Esophagus (tissue), 2 donors: ENCODE data around the gene HPGD. TPM values are rescaled to one million over a fixed set of nuclear protein-coding genes. Genes with fewer than 3 reads are reported as not detected.

Experiments used
- H3K27ac ChIP-seq, 2 donors: one replicate each; pipeline ENCODE4 v1.5.1; 2013; ENCODE audit warnings: low read depth in 2 of 2, mild to moderate bottlenecking in 2 of 2, inconsistent platforms in 1 of 2, low read length in 1 of 2, moderate library complexity in 1 of 2
- H3K27me3 ChIP-seq, 2 donors: one replicate each; pipeline ENCODE4 v1.6.1; 2013; ENCODE audit warnings: low read length in 2 of 2, control low read depth in 1 of 2, mild to moderate bottlenecking in 1 of 2; ENCODE audit not compliant: insufficient read depth in 2 of 2, control insufficient read depth in 1 of 2
- H3K36me3 ChIP-seq, 2 donors: one replicate each; pipeline ENCODE4 v1.6.1; 2013; ENCODE audit warnings: low read length in 1 of 2; ENCODE audit not compliant: control insufficient read depth in 2 of 2, insufficient read depth in 2 of 2
- H3K4me1 ChIP-seq, 2 donors: one replicate each; pipeline ENCODE4 v1.6.1; 2013; ENCODE audit warnings: low read length in 1 of 2; ENCODE audit not compliant: control insufficient read depth in 2 of 2, insufficient read depth in 2 of 2
- H3K4me3 ChIP-seq, 2 donors: one replicate each; pipeline ENCODE4 v1.5.1; 2013; ENCODE audit warnings: low read length in 2 of 2, mild to moderate bottlenecking in 2 of 2, low read depth in 1 of 2, moderate library complexity in 1 of 2
- H3K9me3 ChIP-seq, 2 donors: one replicate each; pipeline ENCODE4 v1.6.1; 2013; ENCODE audit warnings: mild to moderate bottlenecking in 2 of 2, low read depth in 1 of 2, low read length in 1 of 2, moderate library complexity in 1 of 2; ENCODE audit not compliant: control insufficient read depth in 2 of 2, insufficient read depth in 1 of 2
- WGBS, 2 donors: extraction: QIAGEN DNeasy Blood & Tissue Kit; methylation state at CpG; one replicate each; pipeline ENCODE4 v1.1.7; 2013; 5-methylcytosine and 5-hydroxymethylcytosine counted together
- polyA plus RNA-seq, 2 donors: library from polyadenylated mRNA; stranded (reverse); fragments of 200-250 nt; gene quantifications; one replicate each; pipeline ENCODE4 v1.2.3, GENCODE V29; 2013
- donor health status: healthy with polysubstance abuse.
- donor health status: Bipolar disorder and iron deficiency.

HPGD gene
- polyA plus RNA-seq, 2 donors, result 60.9 to 164 TPM

- H3K36me3 ChIP-seq, result no peaks in the 10 kb centered on the region
- H3K27me3 ChIP-seq, result no peaks in the 10 kb centered on the region
- H3K27ac ChIP-seq, result no peak overlapping the region
- H3K4me1 ChIP-seq, result no peaks in the 10 kb centered on the region
- no peaks in the 10 kb centered on the region for H3K9me3 ChIP-seq
- 26 to 53% methylated on average over 1 of the region's 1 CpG for WGBS, 2 donors
- H3K4me3 ChIP-seq, result no peak overlapping the region
These were observed 61.6 kb downstream of the HPGD start for GRCh38 chr4:174460684-174461083.

GRCh38 chr4:174457468-174457867 lies 64.8 kb downstream of the HPGD start:
- Histone ChIP-seq H3K27ac (no peak overlapping the region), H3K27me3 (no peaks in the 10 kb centered on the region), H3K4me1 (no peaks in the 10 kb centered on the region), H3K36me3 (no peaks in the 10 kb centered on the region), H3K4me3 (no peak overlapping the region), H3K9me3 (no peaks in the 10 kb centered on the region)
- WGBS, 2 donors, result 28 to 39% methylated on average over 6 of the region's 6 CpGs

GRCh38 chr4:174454815-174455473 lies 67.3 kb downstream of the HPGD start:
- no peaks in the 10 kb centered on the region for H3K4me1 ChIP-seq
- H3K36me3 ChIP-seq, result no peaks in the 10 kb centered on the region
- no peaks in the 10 kb centered on the region for H3K27me3 ChIP-seq
- H3K9me3 ChIP-seq, result no peaks in the 10 kb centered on the region
- H3K27ac ChIP-seq, result no peak overlapping the region
- 79 to 89% methylated on average over 6 of the region's 6 CpGs for WGBS, 2 donors
- H3K4me3 ChIP-seq, result no peak overlapping the region

GRCh38 chr4:174451718-174452296 lies 70.5 kb downstream of the HPGD start:
- WGBS, 2 donors, result 40 to 43% methylated on average over 2 of the region's 2 CpGs
- Histone ChIP-seq H3K27me3 (no peaks in the 10 kb centered on the region), H3K27ac (no peak overlapping the region), H3K4me3 (no peak overlapping the region), H3K36me3 (no peaks in the 10 kb centered on the region), H3K4me1 (peaks cover 0 to 2% of the 10 kb centered on the region in 2 donors), H3K9me3 (no peaks in the 10 kb centered on the region)

- H3K4me3 ChIP-seq, result no peak overlapping the region
- peak overlapping the region in 1 of 2 donors; percentile 78 for H3K27ac ChIP-seq
- H3K27me3 ChIP-seq, result no peaks in the 10 kb centered on the region
- H3K4me1 ChIP-seq, result peaks cover 0 to 2% of the 10 kb centered on the region in 2 donors
- 42 to 54% methylated on average over 3 of the region's 3 CpGs for WGBS, 2 donors
- no peaks in the 10 kb centered on the region for H3K36me3 ChIP-seq
- H3K9me3 ChIP-seq, result no peaks in the 10 kb centered on the region
These were observed 71.5 kb downstream of the HPGD start for GRCh38 chr4:174450786-174451125.

GRCh38 chr4:174449944-174450785 lies 72.1 kb downstream of the HPGD start:
- Histone ChIP-seq H3K27ac (peak overlapping the region in 1 of 2 donors; percentile 78), H3K4me3 (no peak overlapping the region), H3K27me3 (no peaks in the 10 kb centered on the region), H3K36me3 (no peaks in the 10 kb centered on the region), H3K4me1 (peaks cover 0 to 2% of the 10 kb centered on the region in 2 donors), H3K9me3 (no peaks in the 10 kb centered on the region)
- 30 to 36% methylated on average over 5 of the region's 5 CpGs for WGBS, 2 donors

- H3K9me3 ChIP-seq, result no peaks in the 10 kb centered on the region
- no peak overlapping the region for H3K27ac ChIP-seq
- WGBS, 2 donors, result 91 to 93% methylated on average over 1 of the region's 1 CpG
- H3K27me3 ChIP-seq, result no peaks in the 10 kb centered on the region
- no peak overlapping the region for H3K4me3 ChIP-seq
- H3K36me3 ChIP-seq, result no peaks in the 10 kb centered on the region
- H3K4me1 ChIP-seq, result peaks cover 0 to 2% of the 10 kb centered on the region in 2 donors
These were observed 73.1 kb downstream of the HPGD start for GRCh38 chr4:174449152-174449551.

- Histone ChIP-seq H3K36me3 (no peaks in the 10 kb centered on the region), H3K9me3 (no peaks in the 10 kb centered on the region), H3K27me3 (no peaks in the 10 kb centered on the region), H3K4me3 (no peak overlapping the region), H3K27ac (no peak overlapping the region), H3K4me1 (peaks cover 0 to 2% of the 10 kb centered on the region in 2 donors)
- 56 to 60% methylated on average over 1 of the region's 1 CpG for WGBS, 2 donors
These were observed 77.9 kb downstream of the HPGD start for GRCh38 chr4:174444390-174444789.
